Activated CD4-positive, alpha-beta T cell treated with anti-CD3 and anti-CD28 coated beads for 24 hours (primary cell): ENCODE results near the gene TULP1.
A peak's percentile ranks its signal among the peaks of the same experiment; 100 is the strongest.

Experiments
- DNase-seq, 2 donors: peaks; one replicate each; pipeline ENCODE4 v3.0.0-alpha.2; 2020; ENCODE audit warnings: low read depth in 2 of 2

TULP1 gene

DNA sequence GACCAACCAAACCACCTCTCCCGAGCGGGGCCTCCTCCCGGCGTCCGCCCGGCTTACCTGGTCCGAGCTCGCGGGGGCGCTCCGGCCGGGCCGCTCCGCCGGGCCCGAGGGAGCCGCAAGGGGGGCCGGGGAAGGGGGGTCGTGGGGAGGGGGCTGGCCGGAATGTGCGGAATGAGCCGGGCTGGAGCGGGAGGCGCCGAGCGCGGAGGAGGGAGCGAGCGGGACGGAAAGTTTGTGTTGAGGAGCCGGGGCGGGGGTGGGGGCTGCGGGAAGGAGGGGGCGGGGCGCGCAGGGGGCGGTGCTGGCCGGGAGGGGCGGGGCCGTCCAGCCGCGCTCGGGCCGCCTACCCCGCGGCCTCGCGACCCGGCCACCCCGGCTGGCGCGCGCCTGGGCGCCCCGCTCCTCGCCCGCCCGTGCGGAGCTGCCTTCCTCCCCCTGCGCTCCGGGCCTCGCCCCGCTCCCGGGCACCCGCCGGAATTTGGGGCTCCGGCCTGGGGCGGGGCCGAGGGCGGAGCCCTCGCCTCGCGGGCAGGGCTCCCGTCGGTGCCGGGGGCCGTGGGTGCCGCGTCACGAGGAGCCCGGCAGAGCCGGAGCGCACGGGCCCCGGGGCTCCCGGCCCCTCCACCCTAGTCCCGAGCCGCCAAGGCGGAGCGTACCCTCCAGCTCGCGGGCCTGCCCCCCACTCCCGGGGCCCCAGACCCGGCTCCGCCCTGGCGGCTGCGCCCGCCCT is 15.7 kb downstream of the TULP1 start, which contains the start of gene TEAD3:
Gene TEAD3 (minus strand): TSS at position 239 of the 730 bp plus-strand sequence.
- DNase-seq = peak in 1 of 2 donors; percentile 40

DNA sequence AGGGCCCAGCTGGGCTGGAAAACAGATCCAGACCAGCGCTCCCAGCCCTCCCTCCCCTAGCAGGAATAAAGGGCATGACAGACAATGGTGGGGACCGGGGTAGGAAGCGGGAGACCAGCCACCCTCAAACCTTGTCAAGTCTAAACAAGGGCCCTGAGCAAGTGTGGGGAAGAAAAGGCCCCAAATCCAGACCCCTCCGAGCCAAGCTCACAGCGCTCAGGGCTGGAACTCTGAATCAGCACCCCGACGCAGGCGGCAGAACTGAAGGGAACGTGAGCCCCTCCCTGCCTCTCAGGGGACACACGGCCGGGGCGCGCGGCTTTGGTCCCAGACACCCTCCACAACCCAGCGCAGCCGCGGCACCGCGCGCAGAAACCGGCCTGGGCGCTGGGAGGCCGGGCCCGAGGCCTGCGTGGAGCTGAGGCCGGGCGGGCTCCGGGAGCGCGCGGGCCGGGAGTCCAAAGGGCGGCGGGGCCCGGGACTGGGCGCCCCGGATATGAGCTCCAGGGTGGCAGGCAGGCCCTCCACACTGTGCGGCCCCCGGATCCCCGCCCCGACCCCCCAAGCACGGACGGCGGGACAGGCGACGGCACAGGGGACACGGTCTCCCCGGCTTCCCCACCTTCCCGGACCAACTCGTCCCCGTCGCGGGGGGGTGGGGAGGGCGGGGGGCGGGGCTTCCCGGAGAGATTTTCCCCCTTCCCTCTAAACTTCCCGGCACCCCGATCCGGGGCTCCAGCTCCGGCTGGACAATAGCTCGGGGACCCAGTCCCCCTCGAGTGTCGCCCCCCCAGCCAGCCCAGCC is 16.5 kb downstream of the TULP1 start:
- DNase-seq = no peak

DNA sequence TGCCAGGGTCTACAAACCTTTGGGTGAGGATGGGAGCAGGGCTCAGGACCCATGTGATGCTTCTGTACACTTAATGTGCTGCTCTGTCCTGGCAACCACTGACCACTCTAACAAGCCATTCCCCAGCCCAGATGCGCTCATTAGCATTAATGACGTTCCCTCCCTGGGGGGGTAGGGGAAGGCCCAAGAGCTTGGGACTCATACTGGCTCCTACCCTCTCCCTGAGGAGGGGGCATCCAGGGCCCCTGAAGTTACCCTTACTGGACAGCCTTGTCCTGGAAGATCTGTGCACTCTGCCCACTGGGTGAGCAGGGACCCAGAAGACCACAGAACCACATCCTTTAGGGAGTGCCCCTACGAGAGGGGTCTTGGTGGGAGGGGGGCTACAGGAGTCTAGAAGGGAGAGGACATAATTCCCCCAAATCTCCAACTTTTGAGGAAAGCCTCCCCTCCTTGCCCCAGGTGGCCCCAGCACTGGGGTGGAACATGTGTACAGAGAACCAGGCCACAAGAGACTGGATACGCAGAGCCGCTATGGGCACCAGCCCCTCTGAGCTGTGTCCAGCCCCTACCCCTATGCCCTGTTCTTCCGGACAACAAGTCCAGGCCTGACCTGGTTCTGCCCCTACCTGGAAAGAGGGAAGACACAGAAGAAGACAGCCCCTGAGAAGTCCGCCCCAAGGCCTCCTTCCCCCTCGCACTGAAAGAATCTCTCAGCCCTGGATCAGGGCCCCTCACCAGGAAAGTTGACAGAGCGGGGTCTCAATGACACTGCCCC is 17.2 kb downstream of the TULP1 start:
- DNase-seq = no peak

DNA sequence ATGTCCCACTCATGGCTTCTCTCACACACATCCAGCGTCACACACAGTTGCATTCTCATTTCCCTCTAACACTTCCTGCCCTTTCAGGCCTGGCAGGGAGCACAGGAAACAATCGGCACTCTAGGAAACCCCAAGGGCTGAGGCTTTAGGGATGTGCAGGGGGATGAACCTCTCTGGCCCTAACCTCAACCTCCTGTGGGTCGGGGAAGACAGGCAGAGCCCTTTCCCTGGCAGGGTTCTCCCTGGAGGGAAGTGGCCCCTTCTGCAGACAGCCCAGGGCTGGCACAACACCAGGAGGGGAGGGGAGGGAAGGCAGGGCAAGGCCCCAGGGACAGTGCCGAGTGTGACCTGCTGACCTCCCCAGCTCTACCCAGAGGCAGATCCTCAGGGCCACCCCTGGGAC is 18.5 kb downstream of the TULP1 start:
- no peak for DNase-seq

DNA sequence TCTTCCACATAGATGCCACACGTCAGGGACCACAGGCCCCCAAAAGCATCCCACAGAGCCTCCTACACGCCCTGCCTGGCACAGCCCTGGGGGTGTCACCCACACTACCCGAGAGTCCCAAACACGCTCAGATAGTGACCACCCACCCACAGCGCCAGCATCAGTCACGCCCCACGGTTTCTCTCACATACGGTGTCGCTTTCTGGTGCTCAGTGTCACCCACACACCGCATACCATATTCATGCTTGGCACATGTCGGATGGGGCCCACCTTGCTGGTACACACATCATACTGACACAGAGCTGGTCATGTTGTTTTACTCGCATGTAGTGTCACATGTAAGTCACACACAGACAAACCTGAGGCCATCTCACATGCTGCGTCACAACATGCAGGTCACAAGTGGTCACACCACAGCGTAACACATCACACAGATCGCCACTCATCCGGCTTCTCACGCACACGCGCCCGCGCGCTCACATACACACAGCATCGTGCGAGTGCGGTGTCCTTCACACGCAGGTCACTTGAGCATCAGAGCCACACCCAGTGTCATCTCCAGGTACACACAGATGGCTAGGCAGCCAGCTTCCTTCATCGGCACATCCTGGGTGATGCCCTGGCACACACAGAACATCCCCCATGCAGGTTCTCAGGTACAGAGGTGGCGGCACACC is 19.3 kb downstream of the TULP1 start:
- DNase-seq = no peak

DNA sequence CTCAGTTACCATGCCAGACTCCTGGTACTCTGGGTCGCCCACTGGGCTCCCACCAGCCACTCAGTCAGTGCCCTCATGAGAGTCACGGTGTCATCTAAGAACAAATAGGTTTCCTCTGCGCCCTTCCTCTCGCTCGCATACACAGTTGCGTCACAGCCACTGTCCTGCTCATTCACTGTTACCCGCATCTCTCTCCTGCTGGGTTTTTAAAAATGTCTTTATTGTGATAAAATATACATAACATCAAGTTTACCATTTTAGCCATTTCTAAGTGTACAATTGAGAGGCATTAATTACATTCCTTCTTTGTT is 19.8 kb downstream of the TULP1 start:
- no peak for DNase-seq

DNA sequence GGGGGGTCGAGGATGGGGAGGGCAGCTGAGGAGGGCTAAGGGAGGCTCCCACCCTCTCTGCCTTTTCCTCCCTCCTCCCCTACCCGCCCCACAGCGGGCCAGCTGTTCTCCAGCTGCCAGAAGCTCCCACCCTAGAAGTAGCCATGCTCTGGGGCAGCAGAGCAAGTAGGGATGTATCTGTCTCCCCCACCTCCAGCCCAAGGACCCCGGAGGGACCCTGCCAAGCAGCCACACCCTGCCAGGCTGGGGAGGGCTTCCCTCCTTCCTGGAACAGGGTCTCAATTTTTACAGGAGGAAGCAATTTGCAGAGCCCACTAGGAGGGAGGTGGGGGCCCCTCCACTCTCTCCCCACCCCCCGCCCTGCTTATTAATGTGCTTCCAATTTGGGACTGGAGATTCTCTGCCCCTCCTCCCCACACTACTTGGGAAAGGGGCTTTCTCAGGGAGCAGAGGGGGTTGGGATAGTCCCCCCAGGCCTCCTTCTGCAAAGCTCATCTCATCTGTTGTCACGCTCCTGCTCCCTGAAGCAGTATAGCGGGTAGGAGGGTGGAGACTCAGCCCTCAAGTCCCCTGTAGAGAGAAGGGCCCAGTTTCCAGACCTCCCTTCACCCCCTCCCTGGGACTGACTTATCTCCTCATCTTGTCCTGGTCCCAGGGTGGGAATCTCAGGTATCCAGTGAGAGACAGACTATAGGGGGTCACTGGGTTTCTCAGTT is 20.3 kb downstream of the TULP1 start:
- no peak for DNase-seq

DNA sequence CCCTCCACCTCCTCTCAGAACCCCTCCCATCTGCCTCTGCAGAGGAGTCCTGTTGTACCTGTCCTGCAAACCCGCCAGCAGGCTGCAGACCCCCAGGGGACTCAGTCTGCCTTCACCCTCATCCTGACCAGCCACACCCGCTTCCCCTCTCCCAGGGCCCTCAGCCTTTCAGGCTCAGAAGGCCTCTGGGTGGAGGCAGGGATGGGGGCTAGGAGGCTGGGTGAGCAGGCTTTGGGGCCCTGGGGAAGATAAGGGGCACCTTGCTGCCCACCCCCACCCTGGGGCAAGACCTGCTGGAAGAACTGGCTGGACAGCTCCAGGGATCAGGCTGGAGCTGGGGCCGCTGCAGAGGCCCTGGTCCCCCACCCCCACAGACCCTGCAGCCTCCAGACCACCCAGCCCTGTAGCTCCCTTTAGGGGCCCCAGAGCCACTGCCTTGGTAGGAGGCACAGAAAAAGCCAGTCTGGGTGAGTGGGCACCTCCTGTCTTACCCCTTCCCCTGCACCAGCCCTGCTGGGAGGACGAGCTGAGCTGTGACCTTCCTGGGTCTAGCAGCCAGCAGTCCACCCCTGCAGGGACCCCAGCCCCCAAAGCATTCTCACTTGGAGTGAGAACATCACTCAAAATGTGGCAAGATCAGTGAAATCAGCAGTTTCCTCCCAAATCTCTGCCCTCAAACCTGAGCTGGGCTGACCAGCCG is 21.0 kb downstream of the TULP1 start:
- no peak for DNase-seq

DNA sequence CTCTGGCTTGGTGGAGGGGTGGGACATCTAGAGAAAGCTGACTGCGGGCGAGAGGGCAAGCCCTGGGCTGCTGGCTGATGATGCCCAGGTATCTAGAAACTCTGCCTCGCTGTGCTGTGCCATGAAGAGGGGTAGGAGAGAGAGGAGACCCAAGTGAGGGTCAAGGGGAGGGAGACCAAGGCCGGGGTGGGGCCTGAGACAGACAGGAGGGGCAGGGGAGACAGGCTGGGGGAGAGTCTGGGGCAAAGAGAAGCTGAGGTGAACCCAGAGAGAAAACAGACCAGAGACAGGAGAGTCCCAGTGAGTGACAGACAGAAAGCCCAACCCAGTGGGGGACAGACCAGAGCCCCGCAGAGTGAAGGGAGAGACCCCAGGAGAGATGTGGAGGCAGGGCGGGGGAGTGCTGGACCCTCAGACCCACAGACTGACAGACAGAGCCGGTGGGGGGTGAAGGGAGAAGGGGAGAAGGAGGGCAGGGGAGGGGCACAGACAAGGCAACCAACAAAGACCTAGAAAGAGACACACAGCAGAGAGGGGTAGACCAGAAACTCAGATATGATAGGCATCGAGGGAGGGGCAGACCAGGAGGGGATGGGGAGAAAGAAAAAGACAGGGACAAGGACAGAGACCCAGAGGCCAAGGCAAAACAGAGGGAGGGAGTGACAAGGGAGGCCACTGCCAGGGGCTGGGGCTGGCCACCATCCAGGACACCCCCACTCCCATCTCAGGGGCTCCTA is 21.7 kb downstream of the TULP1 start:
- no peak for DNase-seq

DNA sequence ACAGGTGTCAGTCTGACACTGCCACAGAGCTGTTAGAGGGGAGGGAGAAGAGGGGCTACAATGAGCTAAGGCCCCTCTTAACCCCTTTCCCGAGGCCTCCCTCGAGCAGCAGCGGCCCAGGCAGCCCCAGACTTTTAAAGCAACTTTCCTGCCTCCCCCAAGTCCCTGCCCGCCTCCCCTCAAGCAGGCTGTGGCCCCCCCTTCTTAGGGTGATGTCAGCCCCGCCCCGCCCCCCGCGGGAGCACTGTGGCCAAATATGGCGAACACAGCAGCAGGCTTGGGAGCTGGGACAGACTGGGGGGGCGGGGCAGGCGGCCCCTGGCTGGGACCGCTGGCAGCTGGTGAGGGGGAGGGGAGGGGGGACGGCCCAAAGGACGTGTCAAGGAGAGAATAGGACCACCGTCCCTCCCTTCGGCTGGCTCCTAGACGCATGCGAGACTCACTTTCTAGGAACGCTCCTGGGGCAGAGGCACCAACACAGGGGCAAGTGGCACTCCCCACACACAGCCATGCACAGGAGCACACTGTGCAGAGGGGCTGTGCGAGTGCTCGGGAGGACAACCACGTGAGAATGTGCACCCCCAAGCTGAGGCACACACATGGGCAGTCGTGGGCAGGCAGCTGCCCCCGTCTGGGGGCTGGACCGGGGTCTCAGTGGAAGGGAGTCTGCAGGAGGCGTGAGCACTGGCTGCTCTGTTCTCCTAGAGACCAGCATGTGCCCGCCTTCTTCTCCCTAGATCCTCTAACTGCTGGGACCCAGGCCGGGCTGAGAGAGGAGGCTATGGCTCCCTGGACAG is 22.5 kb downstream of the TULP1 start:
- no peak for DNase-seq

DNA sequence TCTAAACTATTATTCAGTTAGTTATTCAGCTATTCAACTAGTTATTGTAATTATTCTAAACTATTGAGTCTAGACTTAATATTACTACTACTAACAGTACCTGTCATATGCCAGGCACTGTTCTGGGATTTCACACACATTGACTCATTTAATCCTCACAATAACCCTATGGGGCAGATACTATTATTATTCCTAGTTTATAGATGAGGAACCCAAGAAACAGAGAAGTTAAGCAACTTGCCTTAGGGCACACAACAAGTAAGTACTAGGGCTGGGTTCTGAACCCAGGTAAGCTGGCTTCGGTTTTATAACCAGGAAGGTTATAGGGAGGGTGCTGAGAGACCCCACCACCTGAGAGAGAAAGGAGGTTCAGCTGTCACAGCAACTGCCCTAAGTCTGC is 23.6 kb downstream of the TULP1 start:
- no peak for DNase-seq

DNA sequence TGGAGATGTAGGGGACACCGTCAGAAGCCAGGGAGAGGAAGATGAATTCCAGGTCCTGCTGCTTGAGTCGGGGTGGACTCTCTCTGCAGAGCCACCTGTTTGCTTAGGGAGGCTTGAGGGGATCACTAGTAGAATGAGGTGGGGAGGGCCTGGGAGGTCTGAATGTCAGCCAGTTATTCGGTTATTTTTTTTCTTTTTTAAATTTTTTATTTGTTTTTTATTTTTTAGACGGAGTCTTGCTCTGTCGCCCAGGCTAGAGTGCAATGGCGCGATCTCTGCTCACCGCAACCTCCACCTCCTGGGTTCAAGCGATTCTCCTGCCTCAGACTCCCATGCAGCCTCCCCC is 24.2 kb downstream of the TULP1 start:
- no peak for DNase-seq

DNA sequence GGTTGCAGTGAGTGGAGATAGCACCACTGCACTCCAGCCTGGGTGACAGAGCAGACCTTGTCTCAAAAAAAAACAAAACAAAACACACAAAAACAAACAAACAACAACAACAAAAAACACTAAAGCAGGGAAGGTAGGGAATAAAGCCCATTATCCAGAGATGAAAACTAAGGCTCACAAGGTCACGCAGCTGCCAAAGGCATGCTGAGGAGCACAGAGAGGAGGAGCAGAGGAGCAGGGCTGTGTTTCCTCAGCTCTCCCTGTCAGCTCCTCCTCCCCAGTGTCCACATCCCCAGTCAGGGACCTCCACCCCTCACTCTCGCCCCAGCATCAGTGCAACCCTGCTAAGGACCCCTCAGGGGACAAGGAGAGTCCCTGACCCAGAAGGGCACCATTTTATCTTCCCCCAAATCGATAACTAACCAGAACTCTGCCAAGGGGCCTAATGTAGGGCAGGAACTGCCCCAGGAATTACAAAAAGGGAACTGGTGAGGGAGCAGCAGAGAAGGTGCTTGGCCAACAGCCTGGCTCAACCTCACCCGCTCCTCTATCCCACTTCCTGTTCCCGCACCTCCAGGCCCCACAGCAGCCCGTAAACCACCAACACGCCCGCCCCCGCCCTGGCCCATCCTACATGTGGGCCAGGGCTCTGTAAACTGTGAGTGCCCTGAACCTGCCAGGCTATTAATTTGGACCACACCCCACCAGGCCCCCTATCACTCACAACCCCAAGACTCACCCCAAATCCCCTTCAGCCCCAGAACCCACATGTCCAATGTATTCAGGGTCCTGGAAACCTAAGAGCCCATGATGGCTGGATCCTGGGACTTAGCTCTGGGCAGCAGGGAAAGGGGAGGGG is 24.8 kb downstream of the TULP1 start:
- no peak for DNase-seq

DNA sequence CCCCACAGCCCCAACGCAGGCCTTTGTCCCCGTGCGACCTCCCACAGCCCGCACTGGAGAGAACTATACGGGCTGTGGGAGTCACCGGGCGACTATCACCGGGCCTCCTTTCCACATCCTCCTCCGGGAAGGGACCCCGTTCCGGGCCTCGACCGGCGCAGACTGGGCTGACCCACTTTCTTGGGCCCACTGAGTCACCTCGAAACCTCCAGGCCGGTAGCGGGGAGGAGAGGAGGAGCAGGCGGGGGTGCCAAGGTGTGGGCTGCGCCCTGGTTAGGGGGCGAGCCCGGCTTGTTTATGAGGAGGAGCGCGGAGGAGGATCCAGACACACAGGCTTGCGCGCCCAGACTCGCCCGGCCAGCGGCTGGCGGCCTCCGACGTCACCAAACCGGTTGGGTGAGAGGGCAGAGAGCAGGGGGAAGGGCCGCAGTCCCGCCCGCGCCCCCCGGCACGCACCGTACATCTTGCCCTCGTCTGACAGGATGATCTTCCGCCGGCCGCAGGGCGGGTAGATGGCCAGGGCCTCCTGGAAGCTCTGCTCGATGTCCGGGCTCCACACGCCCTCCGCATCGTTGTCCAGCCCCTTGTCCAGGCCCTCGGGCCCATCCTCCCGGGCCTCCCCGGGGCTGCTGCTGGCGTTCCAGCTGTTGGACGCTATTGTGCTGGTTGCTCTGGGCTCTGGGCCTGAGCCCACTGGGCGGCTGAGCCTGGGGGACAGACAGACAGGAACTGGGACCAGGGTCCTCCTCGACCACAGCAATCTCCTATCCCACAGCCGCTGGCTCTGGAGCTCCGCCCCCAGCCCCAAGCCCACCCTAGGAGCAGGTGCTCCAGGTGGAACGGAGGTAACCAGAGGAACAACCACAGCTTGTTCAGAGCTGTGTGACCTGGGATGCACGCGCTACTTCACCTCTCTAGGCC is 26.4 kb downstream of the TULP1 start:
- no peak for DNase-seq

DNA sequence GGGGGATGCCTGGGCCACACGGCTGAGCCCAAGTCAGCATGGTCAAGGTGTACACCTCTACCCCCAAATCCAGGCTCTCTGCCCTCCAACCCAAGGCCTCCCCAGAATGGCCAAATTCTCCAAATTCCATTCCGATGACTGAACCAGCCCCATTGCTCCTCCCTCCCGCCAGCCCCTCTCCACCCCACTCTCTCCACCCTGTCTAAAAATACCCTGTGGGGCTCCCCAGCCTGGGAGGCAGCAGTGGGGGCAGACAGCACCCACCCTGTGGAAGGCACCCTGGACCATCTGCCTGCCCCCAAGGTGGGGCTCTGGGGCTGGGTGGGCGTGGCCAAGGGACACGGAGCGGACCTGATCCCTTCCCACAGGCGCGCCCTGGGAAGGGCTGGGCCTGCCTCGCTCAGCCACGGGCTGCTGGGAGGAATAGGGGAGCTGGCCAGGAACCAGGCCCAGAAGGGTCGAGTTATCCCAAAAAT is 27.3 kb downstream of the TULP1 start:
- DNase-seq = no peak

DNA sequence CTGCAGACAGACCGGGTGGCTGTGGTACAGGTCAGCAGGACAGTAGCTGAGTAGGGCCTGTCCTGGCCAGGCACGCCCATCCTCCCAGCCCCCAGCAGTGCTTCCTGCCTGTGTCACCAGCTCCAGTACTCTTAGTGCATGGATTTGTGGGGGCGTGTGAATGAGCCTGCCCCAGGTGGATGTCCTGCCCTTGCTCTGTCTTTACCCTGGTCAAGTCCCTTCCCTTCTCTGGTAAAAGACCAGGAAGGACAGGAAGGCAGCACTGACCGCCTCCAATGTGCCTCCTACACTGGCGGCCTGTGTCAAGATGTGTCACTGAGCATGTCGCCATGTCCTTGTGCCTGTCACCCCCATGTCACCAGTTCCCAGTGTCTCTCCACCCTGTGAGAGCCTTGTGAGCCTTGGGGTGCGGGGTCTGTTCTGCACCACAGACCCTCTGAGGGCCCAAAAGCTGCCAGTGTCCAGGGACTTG is 27.7 kb downstream of the TULP1 start:
- no peak for DNase-seq
